DMS114 treated with DMSO at 0.1 percent for 48 hours (cell line): ENCODE measurements around the gene NR3C1.

Experiments used
- DNase-seq: peaks from one replicate; lab custom pipeline; 2025; ENCODE audit not compliant: unreplicated experiment; lab: John Stamatoyannopoulos, UW

Gene NR3C1

GRCh38 chr5:143267186-143267585 lies 136.3 kb downstream of the NR3C1 start:
- DNase-seq = no peak

- no peak for DNase-seq
Observed at GRCh38 chr5:143265995-143266394, 137.5 kb downstream of the NR3C1 start.

DNA sequence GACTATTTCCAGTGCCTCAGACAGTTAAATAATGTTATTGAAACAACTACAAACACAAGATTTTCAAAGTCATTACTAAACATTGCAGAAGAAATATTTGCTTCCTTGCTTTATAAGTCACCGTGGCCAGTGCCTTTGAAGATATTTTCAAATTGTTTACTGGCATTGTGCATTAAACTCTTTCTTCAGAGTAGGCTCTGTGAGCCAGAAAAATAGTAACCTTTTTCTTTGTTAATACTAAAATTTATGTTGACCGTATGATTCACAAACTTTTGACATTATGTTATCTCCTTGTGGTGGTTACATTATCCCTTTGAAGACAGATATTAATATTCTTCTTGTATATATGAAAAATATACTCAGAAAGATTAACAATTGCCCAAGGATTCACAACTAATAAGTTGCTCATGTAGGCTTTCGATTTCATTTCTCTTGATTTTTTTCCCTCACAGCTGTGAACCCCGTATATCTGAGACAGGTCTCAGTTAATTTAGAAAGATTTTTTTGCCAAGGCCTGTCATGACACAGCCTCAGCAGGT lies 140.1 kb downstream of the NR3C1 start:
- DNase-seq = no peak

DNA sequence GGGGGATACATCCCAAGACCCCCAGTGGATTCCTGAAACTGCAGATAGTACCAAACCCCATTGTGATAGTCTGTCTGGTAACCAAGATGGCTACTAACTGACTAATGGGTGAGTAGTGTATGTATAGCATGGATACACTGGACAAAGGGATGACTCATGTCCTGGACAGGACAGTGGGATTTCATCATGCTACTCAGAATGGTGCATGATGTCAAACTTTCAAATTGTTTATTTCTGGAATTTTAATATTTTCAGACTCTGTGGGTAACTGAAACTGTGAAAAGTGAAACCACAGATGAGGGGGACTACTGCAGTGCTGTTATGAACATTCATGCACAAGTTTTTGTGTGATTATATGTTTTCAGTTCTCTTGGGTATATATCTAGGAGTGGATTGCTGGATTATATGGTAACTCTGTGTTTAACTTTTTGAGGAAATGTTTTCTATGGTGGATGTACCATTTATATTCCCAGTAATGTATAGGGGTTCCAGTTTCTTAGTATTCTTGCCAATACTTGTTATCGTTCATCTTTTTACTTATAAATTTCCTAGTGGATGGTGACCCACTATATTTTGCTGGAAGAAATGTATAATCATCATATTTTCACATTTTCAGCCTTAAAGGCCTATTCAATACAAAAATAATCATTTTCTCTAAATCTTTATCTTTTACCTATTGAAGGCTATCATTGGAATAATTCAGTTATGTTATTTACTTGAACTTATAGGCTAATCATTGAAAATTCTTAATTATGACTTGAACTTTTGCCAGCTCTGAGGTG lies 140.9 kb downstream of the NR3C1 start:
- no peak for DNase-seq

- no peak for DNase-seq
Observed at GRCh38 chr5:143261748-143262392, 141.6 kb downstream of the NR3C1 start.

- DNase-seq = no peak
Observed at GRCh38 chr5:143259254-143259605, 144.3 kb downstream of the NR3C1 start.

- no peak for DNase-seq
Observed at GRCh38 chr5:143258559-143259253, 144.8 kb downstream of the NR3C1 start.

DNA sequence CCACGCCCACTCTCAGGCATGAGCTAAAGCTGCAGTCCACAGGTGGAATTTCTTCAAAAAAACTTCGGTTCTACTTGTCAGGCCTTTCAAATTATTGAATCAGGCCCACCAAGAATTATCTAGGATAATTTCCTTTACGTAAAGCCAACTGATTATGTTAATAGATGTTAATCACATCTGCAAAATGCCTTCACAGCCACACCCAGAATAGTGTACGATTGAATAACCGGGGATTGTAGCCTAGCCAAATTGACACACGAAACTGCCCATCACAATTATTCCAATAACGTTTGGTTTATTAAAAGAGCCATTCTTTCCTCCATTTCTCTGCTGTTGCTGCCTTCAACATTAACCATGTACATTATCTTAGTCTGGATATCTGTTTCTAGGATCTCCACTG lies 148.7 kb downstream of the NR3C1 start:
- no peak for DNase-seq

GRCh38 chr5:143251946-143252345 lies 151.5 kb downstream of the NR3C1 start:
- no peak for DNase-seq

DNA sequence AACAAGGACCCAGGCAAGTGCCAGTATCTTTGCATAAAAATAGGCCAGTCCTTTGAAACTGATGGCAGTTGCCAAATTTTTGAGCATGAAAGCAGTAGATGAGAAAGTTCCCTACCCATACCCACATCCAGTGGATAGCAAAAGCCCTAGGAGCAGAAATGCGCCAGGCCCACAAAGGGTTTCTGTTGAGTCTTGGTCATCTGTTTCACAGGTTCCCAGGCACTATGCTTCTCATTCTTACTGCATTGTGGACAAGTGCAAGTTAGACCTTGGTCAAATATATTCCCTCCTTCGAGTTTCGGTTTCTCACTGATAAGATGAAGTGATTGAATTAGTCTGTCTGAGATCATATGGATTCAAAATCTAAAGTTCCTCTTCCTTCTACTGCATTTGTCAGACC lies 152.3 kb downstream of the NR3C1 start:
- DNase-seq = no peak

- DNase-seq = no peak
Observed at GRCh38 chr5:143249851-143250250, 153.6 kb downstream of the NR3C1 start.

- DNase-seq = no peak
Observed at GRCh38 chr5:143248822-143249579, 154.5 kb downstream of the NR3C1 start.

DNA sequence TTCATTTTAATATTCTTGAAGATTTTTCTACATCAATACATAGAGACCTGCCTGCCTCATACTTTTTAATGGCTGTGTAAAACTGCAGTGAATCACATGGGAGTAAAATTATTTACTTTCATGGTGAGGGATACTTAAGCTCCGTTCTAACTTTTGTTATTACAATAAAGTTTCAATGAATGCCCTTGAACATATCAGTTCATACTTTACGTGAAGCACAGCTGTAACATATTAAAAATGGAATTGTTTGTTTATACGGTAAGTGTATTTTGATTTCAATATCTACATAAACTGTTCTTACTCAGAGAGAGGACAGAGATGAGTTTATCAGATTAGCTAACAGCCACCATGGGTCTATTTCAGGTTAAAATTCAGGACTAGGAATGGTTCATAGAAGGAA lies 155.1 kb downstream of the NR3C1 start:
- no peak for DNase-seq

DNA sequence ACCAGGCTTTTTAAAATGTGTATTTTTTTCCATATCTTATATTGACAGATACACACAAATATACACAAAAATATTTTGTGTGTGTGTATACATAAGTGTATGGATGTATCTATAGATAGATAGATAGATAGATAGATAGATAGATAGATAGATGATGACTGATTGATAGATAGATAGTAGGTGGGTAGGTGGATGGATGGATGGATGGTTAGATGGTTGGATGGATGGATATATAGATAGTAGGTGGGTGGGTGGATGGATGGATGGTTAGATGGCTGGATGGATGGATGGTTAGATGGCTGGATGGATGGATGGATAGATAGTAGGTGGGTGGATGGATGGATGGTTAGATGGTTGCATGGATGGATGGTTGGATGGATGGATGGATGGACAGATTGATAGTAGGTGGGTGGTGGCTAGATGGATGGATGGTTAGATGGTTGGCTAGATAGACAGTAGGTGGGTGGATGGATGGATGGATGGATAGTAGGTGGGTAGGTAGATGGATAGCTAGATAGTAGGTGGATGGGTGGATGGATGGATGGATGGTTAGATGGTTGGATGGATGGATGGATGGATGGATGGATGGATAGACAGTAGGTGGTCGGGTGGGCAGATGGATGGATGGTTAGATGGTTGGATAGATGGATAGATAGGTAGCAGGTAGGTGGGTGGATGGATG lies 156.2 kb downstream of the NR3C1 start:
- no peak for DNase-seq

- DNase-seq = no peak
Observed at GRCh38 chr5:143245929-143246561, 157.4 kb downstream of the NR3C1 start.

GRCh38 chr5:143244990-143245389 lies 158.5 kb downstream of the NR3C1 start:
- no peak for DNase-seq

DNA sequence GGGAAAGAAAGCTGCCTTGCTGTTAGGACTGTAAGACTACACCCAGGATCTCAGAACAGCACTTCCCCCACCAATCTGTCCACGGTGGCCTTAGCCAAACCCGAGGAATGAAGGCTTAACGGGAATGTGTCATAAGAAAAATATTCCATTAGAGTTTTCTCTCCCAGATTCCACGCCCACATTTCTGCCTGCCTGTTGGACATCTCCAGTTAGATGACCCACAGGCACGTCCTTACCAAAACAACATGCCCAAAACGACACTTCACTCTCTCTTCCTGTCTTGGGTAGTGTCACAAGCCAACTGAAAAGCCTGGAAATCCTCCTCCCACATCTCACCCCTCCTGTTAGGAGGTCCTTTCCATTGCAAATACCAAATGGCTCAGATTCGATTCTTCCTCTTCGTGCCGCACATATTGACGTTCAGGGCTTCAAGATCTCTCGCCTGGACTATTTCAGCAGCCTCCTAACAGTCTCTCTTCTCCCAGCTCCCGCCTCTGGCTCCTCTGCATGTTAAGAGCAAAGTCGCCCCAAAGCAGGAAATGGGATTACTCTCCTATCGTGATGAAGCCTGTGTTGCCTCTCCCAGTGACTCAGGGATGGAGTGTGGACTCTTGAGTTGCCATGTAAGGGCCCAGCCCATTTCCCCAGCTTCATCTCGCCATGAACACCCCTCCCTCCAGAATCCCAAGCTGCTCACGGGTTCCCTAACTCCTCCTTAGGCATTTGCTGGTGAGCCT lies 159.3 kb downstream of the NR3C1 start:
- DNase-seq = no peak

DNA sequence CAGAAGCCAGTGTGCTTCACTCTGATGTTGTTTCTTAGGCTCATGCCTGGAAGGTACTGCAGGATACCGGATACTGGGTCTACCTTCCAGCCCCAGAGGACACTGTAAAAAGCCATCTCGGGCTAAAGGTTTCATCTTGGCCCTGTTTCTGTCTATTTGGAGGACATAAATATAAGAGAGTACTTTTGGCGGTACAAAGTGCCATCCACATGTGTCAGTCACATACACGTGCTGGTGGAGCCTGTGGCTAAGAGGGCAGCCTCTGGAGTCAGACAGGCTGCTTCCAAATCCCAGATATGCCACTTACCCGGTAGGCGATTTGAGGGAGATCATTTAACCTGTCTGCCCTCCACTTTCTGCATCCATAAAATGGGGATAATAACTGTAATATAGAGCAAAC lies 160.4 kb downstream of the NR3C1 start:
- DNase-seq = no peak

DNA sequence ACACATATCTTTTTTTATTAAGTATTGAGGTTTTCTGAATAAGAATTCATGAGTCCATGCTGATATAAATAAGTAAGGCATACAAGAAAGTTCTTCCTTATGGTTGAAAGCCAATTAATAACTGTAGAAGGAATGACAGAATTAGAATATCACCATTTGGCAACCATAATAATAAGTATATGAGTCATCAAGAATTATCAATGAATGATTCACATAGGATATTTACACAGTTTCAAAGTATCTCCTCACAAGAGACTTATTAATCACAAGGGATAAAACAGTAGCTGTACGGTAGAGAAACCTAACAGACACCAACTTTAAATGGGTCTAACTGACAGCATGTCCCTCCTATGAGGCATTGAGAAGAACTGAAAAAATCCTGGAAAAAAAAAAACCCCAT lies 161.6 kb downstream of the NR3C1 start:
- no peak for DNase-seq
